HCT116 (cell line): ENCODE results near the gene MAP1LC3B. TPM values are rescaled to one million over a fixed set of nuclear protein-coding genes. Genes with fewer than 3 reads are reported as not detected.

Experiments used
- ATAC-seq: fragments of 200-7000 bp; cut with Tn5 transposase; 2 replicates; pipeline ENCODE4 v1.9.1; 2020; ENCODE audit warnings: mild to moderate bottlenecking, moderate library complexity
- BruUV-seq: library from RNA; stranded (reverse); fragments of 400-500 nt; replicated peaks from 2 replicates; lab custom pipeline; 2021; lab: Mats Ljungman, UMichigan
- CTCF ChIA-PET: fragments of 300-600 bp; sonication (Branson Sonifier 250); formaldehyde crosslinking; loops from one replicate; lab custom pipeline; 2021; ENCODE audit warnings: antibody characterized with exemption; lab: Charles Lee
- POLR2A ChIA-PET: fragments of 300-600, 350-600 bp; sonication (Branson Sonifier 250); formaldehyde crosslinking; loops from one replicate; lab custom pipeline; 2021; ENCODE audit warnings: antibody characterized with exemption; lab: Charles Lee
- RAD21 ChIA-PET, 2 experiments: fragments of 300-600 bp; sonication (Branson Sonifier 250); formaldehyde crosslinking; loops; one replicate each; lab custom pipeline; 2023; ENCODE audit warnings: low total read pairs in 2 of 2; ENCODE audit not compliant: uncharacterized antibody in 2 of 2, unreplicated experiment in 2 of 2, low non-redundant PET in 1 of 2; lab: Charles Lee
- DNase-seq: peaks from one replicate; pipeline ENCODE4 v3.0.0-alpha.2; 2010; ENCODE audit warnings: low read depth, low spot score
- H2AFZ ChIP-seq: fragments of 200-600 bp; shearing (Covaris generic), sonication (generic); 2 replicates; pipeline ENCODE4 v1.6.1; 2017; ENCODE audit warnings: low read depth, mixed run types, mixed read lengths, antibody characterized with exemption, low read length; ENCODE audit not compliant: poor library complexity, severe bottlenecking
- H3K27ac ChIP-seq: 2 replicates; pipeline ENCODE4 v1.5.1; 2012; ENCODE audit warnings: low read depth, low read length
- H3K27me3 ChIP-seq: fragments of 200-600 bp; sonication (generic); 2 replicates; pipeline ENCODE4 v1.6.1; 2016; ENCODE audit warnings: mixed run types, low read length, mixed read lengths; ENCODE audit not compliant: insufficient read depth
- H3K36me3 ChIP-seq, 2 experiments: fragments of 200-500 bp in 1 of 2; fragments of 200-600 bp in 1 of 2; sonication (Bioruptor generic) in 1 of 2; sonication (generic) in 1 of 2; 2 replicates each; pipeline versions ENCODE4 v1.5.1 to v1.6.1; 2014 to 2016; ENCODE audit warnings: low read length in 2 of 2, inconsistent platforms in 1 of 2, mixed read lengths in 1 of 2, mixed run types in 1 of 2; ENCODE audit not compliant: insufficient read depth in 2 of 2, control insufficient read depth in 1 of 2
- H3K4me1 ChIP-seq, 2 experiments: fragments of 200-600 bp in 1 of 2; sonication (generic) in 1 of 2; 2 replicates each; pipeline versions ENCODE4 v1.5.1 to v1.6.1; 2012 to 2017; ENCODE audit warnings: low read length in 2 of 2, inconsistent platforms in 1 of 2, mild to moderate bottlenecking in 1 of 2, mixed read lengths in 1 of 2, mixed run types in 1 of 2, moderate library complexity in 1 of 2; ENCODE audit not compliant: insufficient read depth in 2 of 2, control insufficient read depth in 1 of 2
- H3K4me2 ChIP-seq: fragments of 200-600 bp; sonication (generic); 2 replicates; pipeline ENCODE4 v1.6.1; 2017; ENCODE audit warnings: mixed run types, low read length, mixed read lengths
- H3K4me3 ChIP-seq, 2 experiments: fragments of 200-600 bp in 1 of 2; sonication (generic) in 1 of 2; replicated peaks in 1 of 2; 2 replicates each; pipeline ENCODE4 v1.5.1; 2011 to 2016; ENCODE audit warnings: low read length in 2 of 2, control low read depth in 1 of 2, low read depth in 1 of 2, mild to moderate bottlenecking in 1 of 2, mixed read lengths in 1 of 2, mixed run types in 1 of 2
- H3K79me2 ChIP-seq: fragments of 200-600 bp; sonication (generic); 2 replicates; pipeline ENCODE4 v1.6.1; 2017; ENCODE audit warnings: mild to moderate bottlenecking, mixed run types, low read length, moderate library complexity, mixed read lengths; ENCODE audit not compliant: insufficient read depth
- H3K9ac ChIP-seq: fragments of 200-600 bp; sonication (generic); 2 replicates; pipeline ENCODE4 v1.6.1; 2016; ENCODE audit warnings: low read length, mixed read lengths
- H3K9me2 ChIP-seq: fragments of 200-600 bp; sonication (generic), shearing (Covaris generic); 2 replicates; pipeline ENCODE4 v1.6.1; 2017; ENCODE audit warnings: mixed run types, mild to moderate bottlenecking, moderate library complexity; ENCODE audit not compliant: insufficient read depth
- H3K9me3 ChIP-seq, 2 experiments: fragments of 200-500 bp in 1 of 2; fragments of 200-600 bp in 1 of 2; sonication (Bioruptor generic) in 1 of 2; sonication (generic) in 1 of 2; 2 replicates each; pipeline ENCODE4 v1.6.1; 2014 to 2017; ENCODE audit warnings: low read length in 2 of 2, mixed read lengths in 2 of 2, inconsistent platforms in 1 of 2, low read depth in 1 of 2, mild to moderate bottlenecking in 1 of 2, mixed run types in 1 of 2, moderate library complexity in 1 of 2; ENCODE audit not compliant: control insufficient read depth in 1 of 2, insufficient read depth in 1 of 2
- H4K20me1 ChIP-seq: fragments of 200-600 bp; sonication (generic), shearing (Covaris generic); 2 replicates; pipeline ENCODE4 v1.6.1; 2017; ENCODE audit warnings: mixed run types, mild to moderate bottlenecking, moderate library complexity; ENCODE audit not compliant: insufficient read depth
- CEBPB ChIP-seq: IDR thresholded peaks from 2 replicates; pipeline ENCODE4 v1.6.1; 2012; ENCODE audit warnings: low read depth
- CTCF ChIP-seq, 3 experiments: fragments of 200-600 bp in 1 of 3; sonication (generic) in 1 of 3; IDR thresholded peaks in 2 of 3; conservative IDR thresholded peaks in 1 of 3; 2 replicates each; pipeline ENCODE4 v1.5.1; 2012 to 2017; ENCODE audit warnings: low read depth in 2 of 3, low read length in 2 of 3, antibody characterized with exemption in 1 of 3, borderline replicate concordance in 1 of 3, control low read depth in 1 of 3, mild to moderate bottlenecking in 1 of 3, mixed read lengths in 1 of 3, mixed run types in 1 of 3, moderate library complexity in 1 of 3; ENCODE audit not compliant: insufficient read depth in 1 of 3
- ELF1 ChIP-seq: IDR thresholded peaks from 2 replicates; pipeline ENCODE4 v1.6.1; 2012; ENCODE audit warnings: low read depth, borderline replicate concordance
- EZH2 ChIP-seq: fragments of 200-600 bp; sonication (generic); IDR thresholded peaks from 2 replicates; pipeline ENCODE4 v1.6.1; 2017; ENCODE audit warnings: antibody characterized with exemption, mixed run types
- JUND ChIP-seq: IDR thresholded peaks from 2 replicates; pipeline ENCODE4 v1.6.1; 2012
- POLR2A ChIP-seq: IDR thresholded peaks from 2 replicates; pipeline ENCODE4 v1.7.0; 2011; ENCODE audit warnings: borderline replicate concordance; ENCODE audit not compliant: insufficient read depth, insufficient read length; ENCODE audit errors: extremely low read depth
- RAD21 ChIP-seq: IDR thresholded peaks from 2 replicates; pipeline ENCODE4 v1.6.1; 2012; ENCODE audit warnings: low read depth, mild to moderate bottlenecking
- REST ChIP-seq: IDR thresholded peaks from 2 replicates; pipeline ENCODE4 v1.6.1; 2012; ENCODE audit warnings: low read depth
- SP1 ChIP-seq: IDR thresholded peaks from 2 replicates; pipeline ENCODE4 v1.6.1; 2012; ENCODE audit warnings: low read depth
- SRF ChIP-seq: IDR thresholded peaks from 2 replicates; pipeline ENCODE4 v1.6.1; 2012; ENCODE audit warnings: low read depth
- TCF7L2 ChIP-seq: IDR thresholded peaks from 2 replicates; pipeline ENCODE4 v1.7.0; 2011; ENCODE audit warnings: borderline replicate concordance, inconsistent platforms; ENCODE audit not compliant: insufficient read depth, insufficient read length; ENCODE audit errors: extremely low read depth
- YY1 ChIP-seq: IDR thresholded peaks from 2 replicates; pipeline ENCODE4 v1.6.1; 2011; ENCODE audit warnings: low read length, low read depth, moderate library complexity, mild to moderate bottlenecking; ENCODE audit not compliant: insufficient replicate concordance; ENCODE audit errors: extremely low read depth
- ZFX ChIP-seq: fragments of 450-650 bp; IDR thresholded peaks from 2 replicates; pipeline ENCODE4 v1.6.1; 2017
- ZNF274 ChIP-seq: fragments of 200-500 bp; sonication (Bioruptor generic); IDR thresholded peaks from 2 replicates; pipeline ENCODE4 v1.6.1; 2014; ENCODE audit warnings: mild to moderate bottlenecking, low read depth, low read length, inconsistent platforms
- intact Hi-C: fragments of 100-400 bp; cut with micrococcal nuclease; formaldehyde crosslinking; loops from 2 replicates; pipeline ENCODE4 v1.10.0; 2022
- total RNA-seq: library from RNA; stranded (reverse); gene quantifications from one replicate; pipeline ENCODE4 v1.2.1, GENCODE V29; 2021; ENCODE audit not compliant: unreplicated experiment
- TF ChIP-seq, protein P1 (sequence below): IDR thresholded peaks from 2 replicates; pipeline ENCODE4 v1.6.1; 2011; ENCODE audit warnings: mild to moderate bottlenecking, low read length, moderate library complexity; ENCODE audit not compliant: insufficient replicate concordance; ENCODE audit errors: extremely low read depth
- TF ChIP-seq, protein P2 (sequence below): IDR thresholded peaks from 2 replicates; pipeline ENCODE4 v1.6.1; 2012

Gene MAP1LC3B
- total RNA-seq, 1 experiment from 2014 or later, result 93.8 TPM

- Histone ChIP-seq H3K27me3 (no peaks in the 10 kb centered on the region), H3K27ac (no peak overlapping the region; the same call in 1 of the 2 replicates), H3K4me2 (no peak overlapping the region), H3K79me2 (peaks cover 6% of the 10 kb centered on the region; the same call in 1 of the 2 replicates), H3K9me3 (no peaks in the 10 kb centered on the region), H3K36me3 (peaks cover 15 to 18% of the 10 kb centered on the region in 2 experiments; a peak in 2 of 4 replicates), H3K9ac (no peak overlapping the region), H3K4me1 (no peaks in the 10 kb centered on the region), H4K20me1 (no peaks in the 10 kb centered on the region), H3K4me3 (no peak overlapping the region), H2AFZ (no peak overlapping the region), H3K9me2 (no peaks in the 10 kb centered on the region)
- RAD21 ChIA-PET, result no interaction called here
- no peak for DNase-seq
- no TSS peak for BruUV-seq
- POLR2A ChIA-PET, result no interaction called here
- CTCF ChIA-PET, result no interaction called here
- intact Hi-C loops, result no loop called here
- TF ChIP-seq TCF7L2 (no peak), POLR2A (no peak), ZNF274 (no peak), CEBPB (no peak), YY1 (no peak), ZFX (no peak), SP1 (no peak), SRF (no peak), REST (no peak), EZH2 (no peak), CTCF (IDR thresholded peaks at IDR 0.05 in 2 of 3, conservative IDR thresholded peaks at IDR 0.05 in 1 of 3; ENCODE audit: borderline replicate concordance in 1 of 3, insufficient read depth in 1 of 3, low read depth in 2 of 3, low read length in 2 of 3) (no peak), RAD21 (no peak), ELF1 (no peak), JUND (no peak)
- TF ChIP-seq, protein P1, sequence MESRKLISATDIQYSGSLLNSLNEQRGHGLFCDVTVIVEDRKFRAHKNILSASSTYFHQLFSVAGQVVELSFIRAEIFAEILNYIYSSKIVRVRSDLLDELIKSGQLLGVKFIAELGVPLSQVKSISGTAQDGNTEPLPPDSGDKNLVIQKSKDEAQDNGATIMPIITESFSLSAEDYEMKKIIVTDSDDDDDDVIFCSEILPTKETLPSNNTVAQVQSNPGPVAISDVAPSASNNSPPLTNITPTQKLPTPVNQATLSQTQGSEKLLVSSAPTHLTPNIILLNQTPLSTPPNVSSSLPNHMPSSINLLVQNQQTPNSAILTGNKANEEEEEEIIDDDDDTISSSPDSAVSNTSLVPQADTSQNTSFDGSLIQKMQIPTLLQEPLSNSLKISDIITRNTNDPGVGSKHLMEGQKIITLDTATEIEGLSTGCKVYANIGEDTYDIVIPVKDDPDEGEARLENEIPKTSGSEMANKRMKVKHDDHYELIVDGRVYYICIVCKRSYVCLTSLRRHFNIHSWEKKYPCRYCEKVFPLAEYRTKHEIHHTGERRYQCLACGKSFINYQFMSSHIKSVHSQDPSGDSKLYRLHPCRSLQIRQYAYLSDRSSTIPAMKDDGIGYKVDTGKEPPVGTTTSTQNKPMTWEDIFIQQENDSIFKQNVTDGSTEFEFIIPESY, result no peak
- TF ChIP-seq, protein P2, sequence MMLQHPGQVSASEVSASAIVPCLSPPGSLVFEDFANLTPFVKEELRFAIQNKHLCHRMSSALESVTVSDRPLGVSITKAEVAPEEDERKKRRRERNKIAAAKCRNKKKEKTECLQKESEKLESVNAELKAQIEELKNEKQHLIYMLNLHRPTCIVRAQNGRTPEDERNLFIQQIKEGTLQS, result no peak
- no peak for ATAC-seq
Observed at GRCh38 chr16:87424266-87424665, 32.1 kb downstream of the MAP1LC3B start.
